HG03520 (cell line): Measurements from ENCODE around the gene ERP27.

ENCODE experiments used
- ATAC-seq: cut with Tn5 transposase; IDR thresholded peaks from one replicate; pipeline ENCODE4 v1.9.1; 2021; ENCODE audit warnings: mild to moderate bottlenecking, moderate library complexity; ENCODE audit not compliant: unreplicated experiment

Gene ERP27

GRCh38 chr12:14937014-14937413 lies 1.3 kb downstream of the ERP27 start:
- no peak for ATAC-seq

GRCh38 chr12:14936224-14936861 lies 2.0 kb downstream of the ERP27 start:
- no peak for ATAC-seq

- ATAC-seq, result no peak
These were observed 3.3 kb downstream of the ERP27 start for GRCh38 chr12:14935031-14935430.

DNA sequence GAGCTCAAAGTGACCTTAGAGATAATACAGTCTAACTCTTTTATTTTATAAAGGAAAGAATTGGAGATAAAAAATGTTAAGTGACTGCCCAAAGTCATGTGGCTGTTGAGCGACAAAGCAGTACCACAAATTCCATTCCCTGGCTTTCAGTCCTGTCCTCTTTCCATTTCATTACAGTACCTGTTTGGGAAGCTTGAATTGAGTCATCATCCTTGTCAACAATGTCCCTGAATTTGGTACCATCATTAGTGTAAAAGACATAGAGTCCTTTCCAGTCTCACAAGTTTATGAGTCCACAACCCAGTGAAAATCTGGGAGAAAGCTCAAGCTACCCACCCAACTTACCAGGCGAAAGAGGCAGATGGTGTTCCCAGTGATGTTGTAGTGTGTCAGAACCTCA lies 3.8 kb downstream of the ERP27 start:
- no peak for ATAC-seq

GRCh38 chr12:14931791-14932560 lies 6.4 kb downstream of the ERP27 start:
- no peak for ATAC-seq

GRCh38 chr12:14931359-14931758 lies 7.0 kb downstream of the ERP27 start:
- no peak for ATAC-seq

DNA sequence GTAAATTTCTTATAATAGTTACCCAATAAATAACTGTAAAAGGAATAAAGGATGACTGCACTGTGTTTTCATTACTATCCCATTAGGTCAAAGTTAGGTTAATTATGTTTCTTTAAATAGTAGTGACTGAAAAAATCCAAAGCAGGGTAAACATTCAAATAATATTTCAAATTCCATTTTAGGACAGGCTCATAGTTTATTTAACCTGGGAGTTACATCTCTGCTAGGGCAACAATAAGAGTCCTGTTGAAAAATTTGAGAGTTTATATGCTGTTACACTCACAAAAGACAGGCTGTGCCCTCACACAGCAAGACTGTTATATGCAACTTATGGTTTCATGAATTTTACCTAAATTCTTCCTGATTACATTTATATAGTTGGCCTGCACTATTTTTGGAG lies 8.0 kb downstream of the ERP27 start:
- ATAC-seq, result no peak

- ATAC-seq, result no peak
These were observed 9.4 kb downstream of the ERP27 start for GRCh38 chr12:14928931-14929330.

DNA sequence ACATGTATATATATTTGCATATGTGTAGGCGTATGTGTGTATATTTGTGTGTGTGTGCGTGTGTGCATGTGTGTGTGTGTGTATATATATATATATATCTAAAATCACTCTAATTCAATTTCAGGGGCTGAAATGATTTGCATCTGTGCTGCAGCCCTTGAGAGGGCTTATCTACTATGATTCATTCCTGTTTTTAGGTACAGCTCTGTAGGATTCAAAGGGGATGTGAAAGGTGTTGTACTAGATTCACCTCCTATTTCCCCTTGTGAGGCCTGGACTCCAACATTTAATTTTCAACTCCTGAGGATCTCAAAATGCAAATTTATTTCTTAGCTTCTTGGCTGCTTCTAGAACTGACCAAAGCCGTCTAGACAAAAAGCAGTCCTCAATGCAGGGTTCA lies 11.1 kb downstream of the ERP27 start:
- no peak for ATAC-seq

DNA sequence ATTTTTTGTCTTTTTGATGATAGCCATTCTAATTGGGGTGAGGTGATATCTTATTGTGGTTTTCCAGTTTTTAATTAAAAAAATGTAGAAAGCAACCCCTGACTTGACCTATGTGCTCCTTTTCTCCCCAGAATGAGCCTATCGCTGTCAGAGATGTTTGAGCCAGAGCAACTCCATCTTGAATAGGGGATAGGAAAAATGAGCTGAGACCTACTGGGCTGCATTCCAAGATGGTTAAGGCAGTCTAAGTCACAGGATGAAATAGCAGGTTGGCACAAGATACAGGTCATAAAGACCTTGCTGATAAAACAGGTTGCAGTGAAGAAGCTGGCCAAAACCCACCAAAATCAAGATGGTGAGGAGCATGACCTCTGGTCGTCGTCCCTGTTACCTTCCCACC lies 13.8 kb downstream of the ERP27 start:
- ATAC-seq, result no peak

GRCh38 chr12:14923944-14924343 lies 14.4 kb downstream of the ERP27 start:
- ATAC-seq, result no peak

- no peak for ATAC-seq
These were observed 17.1 kb downstream of the ERP27 start for GRCh38 chr12:14921218-14921617.

- no peak for ATAC-seq
These were observed 17.7 kb downstream of the ERP27 start for GRCh38 chr12:14920475-14921126.

GRCh38 chr12:14919455-14919854 lies 18.9 kb downstream of the ERP27 start:
- no peak for ATAC-seq

GRCh38 chr12:14915736-14916135 lies 22.6 kb downstream of the ERP27 start:
- no peak for ATAC-seq

GRCh38 chr12:14913381-14913781 lies 25.0 kb downstream of the ERP27 start:
- no peak for ATAC-seq

DNA sequence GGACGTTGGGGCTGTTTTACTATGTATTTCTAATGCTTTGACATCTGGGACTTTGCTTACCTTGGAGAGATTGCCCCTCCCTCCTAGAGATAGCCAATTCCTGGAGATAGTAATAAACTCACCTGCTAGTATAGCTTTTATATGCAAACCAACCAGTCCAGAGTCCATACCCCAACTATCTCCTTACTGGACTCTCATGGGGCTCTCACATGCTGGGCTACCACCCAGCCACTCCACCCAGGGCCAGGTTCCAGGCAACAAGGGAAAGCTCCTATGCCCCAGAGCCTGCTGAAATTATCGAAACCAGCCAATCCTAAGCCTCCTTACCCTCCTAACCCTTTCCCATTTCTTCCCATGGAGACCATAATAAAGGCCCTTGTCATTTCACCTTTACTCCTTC lies 27.2 kb downstream of the ERP27 start:
- no peak for ATAC-seq

DNA sequence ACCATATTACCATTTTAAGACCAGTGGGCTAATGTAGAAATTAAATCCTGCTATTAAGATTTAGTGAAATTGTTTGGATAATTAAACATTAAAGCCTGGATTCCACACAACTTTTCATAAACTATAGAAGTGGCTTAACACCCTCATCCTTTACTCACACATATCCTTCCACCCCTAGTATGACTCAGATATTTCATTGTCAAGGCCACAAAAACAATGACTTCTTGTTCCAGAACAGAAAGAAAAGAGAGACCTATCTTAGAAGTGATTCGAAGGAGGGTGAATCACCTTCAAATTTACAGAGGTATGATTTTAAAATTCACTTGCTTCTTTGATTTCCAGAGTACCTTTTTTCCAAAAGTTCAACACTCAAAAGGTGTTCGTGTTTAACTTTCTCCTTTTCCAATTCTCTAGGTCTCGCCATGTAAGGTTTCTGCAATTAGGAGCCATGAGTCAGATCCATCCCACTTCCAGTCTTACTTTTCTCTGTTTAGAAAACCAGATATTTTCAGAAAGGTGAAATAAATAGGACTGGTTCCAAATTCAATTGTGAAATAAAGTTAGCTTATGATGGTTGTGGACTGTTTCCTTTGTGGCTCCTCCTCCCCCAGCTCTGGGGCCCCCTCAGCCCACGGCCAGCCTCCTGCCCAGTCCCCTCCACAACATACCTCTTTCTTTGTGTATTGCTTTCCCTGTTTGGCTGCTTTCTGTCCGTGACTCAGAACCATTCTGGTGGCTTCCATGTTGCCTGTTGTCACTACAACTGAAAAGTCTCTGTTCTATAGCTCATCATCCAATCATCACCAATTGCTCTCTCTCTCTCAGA lies 28.0 kb downstream of the ERP27 start:
- no peak for ATAC-seq

DNA sequence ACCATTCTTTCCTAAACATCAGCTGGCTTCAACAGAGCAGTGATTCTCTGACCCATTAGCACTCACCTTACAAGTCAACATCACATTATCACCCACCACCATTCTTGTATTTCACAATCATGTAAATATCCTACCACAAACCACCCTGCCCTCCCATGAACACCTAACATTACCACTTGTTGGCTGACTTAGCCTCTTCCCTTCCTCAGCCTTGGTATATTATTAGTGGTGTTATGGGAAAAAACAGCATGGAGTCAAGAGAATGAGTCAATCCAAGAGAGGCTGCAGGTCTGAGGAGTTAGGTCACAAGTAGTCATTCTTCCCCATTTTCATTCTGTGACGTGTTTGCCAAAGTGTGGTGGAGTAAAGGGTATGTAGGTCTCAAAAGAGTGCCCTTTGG lies 30.4 kb downstream of the ERP27 start:
- no peak for ATAC-seq

- ATAC-seq, result no peak
These were observed 32.2 kb downstream of the ERP27 start for GRCh38 chr12:14906114-14906513.

DNA sequence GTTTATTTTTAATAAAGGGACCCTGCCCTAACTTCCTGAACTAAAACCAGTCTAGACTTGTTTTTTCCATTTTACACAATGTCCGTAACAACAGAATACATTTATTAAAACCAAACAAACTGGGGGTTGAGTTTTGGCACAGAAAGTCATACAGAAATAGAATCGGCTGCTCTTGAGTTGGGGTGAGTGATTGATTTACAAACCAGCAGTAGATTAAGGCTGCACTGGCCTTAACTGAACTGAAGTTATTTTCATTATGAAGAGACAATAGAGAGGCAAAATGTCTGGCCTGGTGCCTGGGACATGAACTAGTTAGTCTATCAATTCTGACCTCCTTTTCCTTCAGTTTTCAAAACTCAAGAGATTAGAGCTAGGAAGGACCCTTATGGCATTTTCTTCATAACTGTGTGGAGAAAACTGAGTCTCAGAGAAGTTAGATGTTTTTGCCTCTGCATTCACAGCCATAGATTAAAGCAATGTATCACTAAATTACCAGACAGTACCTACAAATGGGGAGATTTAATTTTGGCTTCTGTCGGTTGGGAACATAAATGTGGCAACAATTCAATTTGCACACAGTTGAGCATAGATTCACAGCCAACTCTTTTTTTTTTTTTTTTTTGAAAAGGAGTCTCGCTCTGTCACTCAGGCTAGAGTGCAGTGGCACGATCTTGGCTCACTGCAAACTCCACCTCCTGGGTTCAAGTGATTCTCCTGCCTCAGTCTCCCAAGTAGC lies 32.9 kb downstream of the ERP27 start:
- ATAC-seq, result no peak
